GM11168 (cell line): ENCODE measurements around the gene CD55.

Experiments used
- in situ Hi-C: fragments of 300-500 bp; cut with MboI; formaldehyde crosslinking; loops from one replicate; pipeline ENCODE4 v1.12.0; 2022; ENCODE audit warnings: low sequenced_read_pairs; ENCODE audit not compliant: unreplicated experiment

The CD55 gene

DNA sequence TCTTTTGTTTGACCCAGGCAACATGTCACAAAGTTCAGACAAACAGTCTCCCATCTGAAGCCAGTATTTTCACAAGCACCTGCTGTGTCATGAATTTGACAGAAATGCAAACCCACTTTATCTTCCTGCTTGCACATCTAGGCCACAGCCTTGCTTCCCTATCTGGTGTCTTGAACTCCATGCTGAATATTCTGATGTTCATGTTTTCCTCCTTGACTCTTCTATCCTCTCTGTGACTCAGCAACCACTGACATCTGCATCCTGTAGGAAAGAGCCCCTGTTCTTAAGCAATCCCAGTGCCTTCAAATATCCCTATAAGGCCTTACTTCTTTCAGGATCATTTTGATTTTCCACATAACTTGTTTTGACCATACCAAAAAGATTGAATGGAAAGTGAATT, 6.5 kb downstream of the CD55 start:
- in situ Hi-C loops = no loop called here

DNA sequence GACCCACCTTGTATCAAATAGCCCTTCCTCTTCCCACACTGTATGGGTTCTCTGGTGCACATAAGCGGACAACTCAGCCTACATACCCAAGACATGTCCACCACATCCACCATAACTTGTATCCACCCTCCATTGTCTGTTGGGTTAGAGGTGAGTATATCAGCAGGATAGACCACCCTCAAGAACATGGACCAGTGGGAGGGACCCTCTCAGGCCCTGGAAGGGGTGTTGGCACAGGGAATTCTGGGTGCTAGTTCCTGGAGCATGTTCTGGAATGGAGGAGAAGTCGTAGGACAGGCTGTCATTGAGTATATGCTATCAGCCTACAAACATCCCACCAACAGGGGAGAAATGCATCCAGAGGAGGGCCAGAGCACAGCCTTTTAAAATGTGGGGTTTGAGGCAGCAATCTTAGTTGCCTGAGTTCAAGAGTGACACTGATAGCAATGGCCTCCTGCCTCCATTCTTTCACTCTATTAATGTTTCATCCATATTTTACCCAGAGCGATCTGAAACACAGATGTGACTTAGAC, 7.5 kb downstream of the CD55 start:
- in situ Hi-C loops = no loop called here

DNA sequence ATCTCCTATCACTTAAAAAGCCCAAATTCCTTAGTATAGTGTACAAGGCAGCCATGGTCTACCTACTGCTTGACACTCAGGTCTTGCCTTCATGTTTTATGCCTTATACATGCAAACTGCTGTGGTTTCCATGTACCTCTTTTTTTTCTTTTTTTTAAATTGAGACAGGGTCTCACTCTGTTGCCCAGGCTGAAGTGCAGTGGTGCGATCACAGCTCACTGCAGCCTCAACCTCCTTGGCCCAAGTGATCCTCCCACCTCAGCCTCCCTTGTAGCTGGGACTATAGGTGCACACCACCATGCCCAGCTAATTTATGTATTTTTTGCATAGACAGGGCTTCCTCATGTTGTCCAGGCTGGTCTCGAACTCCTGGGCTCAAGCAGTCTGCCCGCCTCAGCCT, 8.0 kb downstream of the CD55 start:
- in situ Hi-C loops = no loop called here

GRCh38 chr1:207330011-207330710, 8.7 kb downstream of the CD55 start:
- in situ Hi-C loops = no loop called here

DNA sequence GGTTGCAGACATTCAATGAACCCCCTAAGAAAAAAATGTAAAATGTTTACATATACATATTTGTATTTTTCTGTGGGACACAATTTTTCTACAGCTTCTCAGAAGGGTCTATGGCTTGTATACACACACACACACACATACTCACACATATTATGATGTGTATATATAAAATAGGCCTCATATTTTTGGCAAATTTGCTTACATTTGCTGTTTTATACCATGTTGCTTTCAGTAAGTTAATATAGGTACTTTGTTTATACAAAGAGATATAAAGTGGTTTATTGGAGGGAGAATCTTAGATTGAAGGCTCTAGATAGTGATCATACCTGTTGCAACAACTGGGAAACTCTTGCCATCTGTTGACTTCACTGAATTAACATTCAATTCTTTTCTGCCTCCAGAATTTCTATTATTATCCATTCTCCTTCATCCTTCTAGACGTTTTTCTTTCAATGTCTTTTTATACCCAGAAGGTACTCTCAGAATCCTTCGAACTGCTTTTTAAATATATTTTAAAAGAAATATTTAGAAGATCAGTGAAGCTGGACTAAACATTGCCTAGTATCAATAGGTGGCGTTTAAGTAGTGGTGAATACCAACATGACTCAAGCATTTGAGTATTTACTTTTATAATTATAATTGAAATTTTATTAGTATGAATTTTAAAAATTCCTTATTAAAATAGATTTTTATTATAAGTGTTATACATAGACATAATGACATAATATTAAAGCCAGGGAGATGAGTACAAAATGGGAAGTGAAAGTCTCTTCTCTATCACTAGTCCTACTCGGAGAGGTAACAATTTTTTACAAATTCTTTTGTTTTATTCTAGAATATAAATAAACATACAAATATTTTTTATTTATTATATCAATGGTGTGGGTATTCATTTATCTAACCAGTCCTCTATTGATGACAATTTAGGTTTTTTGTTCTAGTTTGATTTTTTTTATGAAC, 10.2 kb downstream of the CD55 start:
- in situ Hi-C loops = no loop called here

- in situ Hi-C loops = no loop called here
Observed at GRCh38 chr1:207333009-207333600, 11.6 kb downstream of the CD55 start.

GRCh38 chr1:207333620-207334019, 12.1 kb downstream of the CD55 start:
- in situ Hi-C loops = no loop called here

DNA sequence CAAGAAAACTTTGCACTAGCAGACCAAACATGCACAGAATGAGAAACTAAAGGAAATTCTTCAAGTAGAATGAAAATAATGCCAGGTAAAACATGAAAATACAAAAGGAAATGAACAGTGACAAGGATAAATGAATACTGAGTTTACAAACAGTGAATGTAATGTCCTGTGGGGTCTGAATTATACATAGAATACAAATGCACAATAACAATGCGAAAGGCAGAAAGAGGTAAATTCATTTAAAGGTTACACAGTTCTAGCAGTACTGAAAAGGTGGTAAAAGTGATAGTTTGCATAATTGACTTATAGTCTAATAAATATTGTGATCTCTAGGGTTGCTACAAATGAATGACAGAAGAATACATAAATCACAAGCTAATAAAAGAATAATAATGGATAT, 12.9 kb downstream of the CD55 start:
- in situ Hi-C loops = no loop called here

GRCh38 chr1:207335138-207335537, 13.7 kb downstream of the CD55 start:
- in situ Hi-C loops = no loop called here

DNA sequence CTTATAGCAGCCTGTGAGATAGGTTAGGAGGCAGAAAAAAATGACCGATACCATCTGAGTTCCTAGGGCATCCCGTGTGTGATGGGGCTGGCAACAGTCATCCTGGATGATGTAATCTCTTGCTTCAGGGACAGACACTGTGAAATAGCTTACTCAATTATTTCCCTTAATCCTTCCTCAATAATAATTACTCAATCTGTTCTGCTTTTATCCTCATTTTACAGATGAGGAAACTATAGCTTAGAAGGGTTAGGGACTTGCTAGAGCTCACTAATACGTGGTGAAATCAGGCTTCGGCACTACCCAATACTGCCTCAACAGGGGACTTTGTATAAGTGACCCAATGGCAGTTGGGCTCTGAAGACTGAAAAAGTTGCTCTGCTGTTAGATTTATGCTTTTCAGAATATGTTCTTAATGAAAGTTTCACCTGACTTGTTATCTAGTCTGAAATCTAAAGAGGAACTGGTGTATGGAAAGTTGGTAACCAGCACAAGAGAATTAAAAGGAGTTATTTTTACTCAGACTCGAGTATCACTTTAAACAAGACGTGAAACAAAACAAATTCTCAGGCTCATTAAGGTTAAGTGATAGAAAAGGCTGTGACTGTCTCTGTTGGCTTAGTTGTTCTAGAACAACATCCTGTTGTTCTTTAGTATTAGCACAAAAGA, 14.4 kb downstream of the CD55 start:
- in situ Hi-C loops = no loop called here

DNA sequence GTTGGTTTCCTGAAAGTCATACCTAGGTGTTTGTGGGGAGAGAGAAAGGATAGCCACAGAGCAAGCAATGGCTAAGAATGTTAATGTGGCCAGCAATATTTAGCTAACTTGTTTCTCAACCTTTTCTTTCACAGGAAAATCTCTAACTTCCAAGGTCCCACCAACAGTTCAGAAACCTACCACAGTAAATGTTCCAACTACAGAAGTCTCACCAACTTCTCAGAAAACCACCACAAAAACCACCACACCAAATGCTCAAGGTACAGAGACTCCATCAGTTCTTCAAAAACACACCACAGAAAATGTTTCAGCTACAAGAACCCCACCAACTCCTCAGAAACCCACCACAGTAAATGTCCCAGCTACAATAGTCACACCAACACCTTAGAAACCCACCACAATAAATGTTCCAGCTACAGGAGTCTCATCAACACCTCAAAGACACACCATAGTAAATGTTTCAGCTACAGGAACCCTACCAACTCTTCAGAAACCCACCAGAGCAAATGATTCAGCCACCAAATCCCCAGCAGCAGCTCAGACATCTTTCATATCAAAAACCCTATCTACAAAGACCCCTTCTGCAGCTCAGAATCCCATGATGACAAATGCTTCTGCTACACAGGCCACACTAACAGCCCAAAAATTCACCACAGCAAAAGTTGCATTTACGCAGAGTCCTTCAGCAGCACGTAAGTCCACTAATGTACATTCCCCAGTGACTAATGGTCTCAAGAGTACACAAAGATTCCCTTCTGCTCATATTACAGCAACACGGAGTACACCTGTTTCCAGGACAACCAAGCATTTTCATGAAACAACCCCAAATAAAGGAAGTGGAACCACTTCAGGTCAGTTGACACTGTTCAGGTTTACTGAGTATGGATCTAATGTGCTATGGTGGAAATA, 15.3 kb downstream of the CD55 start:
- in situ Hi-C loops = no loop called here

DNA sequence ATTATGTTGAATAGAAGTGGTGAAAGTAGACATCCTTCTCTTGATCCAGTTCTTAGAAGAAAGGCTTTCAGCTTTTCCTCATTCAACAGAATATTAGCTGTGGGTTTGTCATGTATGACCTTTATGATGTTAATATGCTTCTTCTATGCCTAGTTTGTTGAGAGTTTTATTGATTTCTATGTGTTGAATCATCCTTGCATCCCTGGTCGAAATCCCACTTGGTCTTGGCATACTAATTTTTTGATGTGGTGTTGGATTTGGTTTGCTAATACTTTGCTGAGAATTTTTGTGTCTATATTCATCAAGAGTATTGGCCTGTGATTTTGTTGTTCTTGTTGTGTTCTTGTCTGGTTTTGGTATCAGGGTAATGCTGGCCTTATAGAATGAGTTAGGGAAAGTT, 20.9 kb downstream of the CD55 start:
- in situ Hi-C loops = no loop called here

GRCh38 chr1:207343675-207344074, 22.2 kb downstream of the CD55 start:
- in situ Hi-C loops = no loop called here

DNA sequence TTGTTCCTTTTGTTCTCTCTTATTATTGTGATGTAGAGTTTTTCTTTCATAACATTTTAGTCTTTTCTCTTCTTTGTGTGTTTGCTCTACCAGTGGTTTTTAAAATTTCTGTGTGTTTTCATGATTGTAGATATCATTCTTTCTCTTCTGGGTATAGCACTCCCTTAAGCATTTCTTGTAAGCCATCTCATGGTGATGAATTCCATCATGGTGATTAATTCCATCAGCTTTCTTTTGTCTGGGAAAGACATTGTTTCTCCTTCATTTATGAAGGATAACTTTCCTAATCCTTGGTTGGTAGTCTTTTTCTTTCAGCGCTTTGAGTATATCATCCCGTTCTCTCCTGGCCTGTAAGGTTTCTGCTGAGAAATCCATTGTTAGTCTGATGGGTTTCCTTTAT, 22.7 kb downstream of the CD55 start:
- in situ Hi-C loops = no loop called here

DNA sequence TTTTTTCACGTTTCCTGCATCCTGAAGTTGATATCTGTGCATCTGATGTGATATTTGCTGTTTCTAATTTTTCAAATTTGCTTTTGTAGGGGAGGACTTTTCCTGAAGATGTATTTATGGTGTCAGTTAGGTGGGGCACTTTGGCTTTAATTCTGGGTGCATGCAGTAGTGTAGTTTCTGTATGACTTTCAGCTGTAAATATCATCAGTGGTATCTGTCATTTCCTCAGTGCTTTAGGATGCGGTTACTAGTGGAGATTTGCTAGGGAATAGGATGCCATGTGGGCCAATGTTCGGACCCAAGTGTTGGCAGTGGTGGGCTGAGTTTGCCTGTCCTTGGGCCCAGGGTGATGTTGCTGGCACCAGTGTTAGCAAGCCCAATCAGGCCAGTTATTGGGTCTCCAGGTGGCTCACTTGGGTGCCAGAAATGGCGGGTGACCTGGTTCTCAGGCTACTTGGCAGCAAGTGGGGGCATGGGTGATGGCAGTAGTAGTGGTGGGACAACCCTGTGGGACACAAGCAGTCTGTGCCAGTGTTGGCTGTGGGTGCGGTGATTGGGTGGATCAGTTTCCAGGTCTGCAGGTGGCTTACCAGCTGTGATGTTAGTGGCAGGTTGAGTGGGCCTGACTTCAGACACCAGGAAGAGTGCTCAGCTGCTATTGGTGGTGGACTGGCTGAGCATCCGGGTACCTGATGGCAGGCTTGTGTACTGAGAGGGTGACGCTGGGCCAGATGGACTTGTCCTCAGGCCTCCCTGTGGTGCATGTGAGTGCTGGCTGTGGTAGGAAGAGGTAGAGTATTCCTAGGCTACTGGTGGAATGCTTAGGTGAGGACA, 24.4 kb downstream of the CD55 start:
- in situ Hi-C loops = no loop called here

DNA sequence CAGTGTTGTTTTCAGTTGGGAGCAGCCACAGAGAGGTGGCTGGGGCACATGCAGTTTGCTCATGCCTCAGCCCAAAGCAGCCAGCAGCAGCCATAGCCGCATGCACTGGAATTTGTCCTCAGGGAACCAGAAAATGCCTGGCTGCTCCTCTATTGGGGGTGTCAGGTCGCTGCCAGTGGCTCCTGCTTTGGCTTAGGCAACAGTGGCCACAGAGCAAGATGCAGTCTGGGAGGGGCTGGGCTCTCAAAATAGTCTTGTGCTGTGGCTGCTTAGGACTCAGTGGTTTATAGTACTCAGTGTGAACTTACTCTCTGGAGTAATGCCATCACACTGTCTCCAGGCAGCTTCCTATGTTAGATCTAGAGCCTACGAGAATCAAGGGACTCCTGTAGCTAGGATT, 25.0 kb downstream of the CD55 start:
- in situ Hi-C loops = no loop called here

DNA sequence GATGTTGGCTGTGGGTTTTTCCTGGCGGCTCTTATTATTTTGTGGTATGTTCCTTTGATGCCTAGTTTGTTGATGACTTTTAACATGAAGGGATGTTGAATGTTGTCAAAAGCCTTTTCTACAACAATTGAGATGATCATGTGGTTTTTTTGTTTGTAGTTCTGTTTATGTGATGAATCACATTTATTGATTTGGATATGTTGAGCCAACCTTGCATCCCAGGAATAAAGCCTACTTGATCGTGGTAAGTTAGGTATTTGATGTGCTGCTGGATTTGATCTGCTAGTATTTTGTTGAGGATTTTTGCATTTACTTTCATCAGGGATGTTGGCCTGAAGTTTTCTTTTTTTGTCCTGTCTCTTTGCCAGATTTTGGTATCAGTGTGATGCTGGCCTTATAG, 28.5 kb downstream of the CD55 start:
- in situ Hi-C loops = no loop called here

GRCh38 chr1:207352554-207352953, 31.1 kb downstream of the CD55 start:
- in situ Hi-C loops = no loop called here

- in situ Hi-C loops = no loop called here
Observed at GRCh38 chr1:207355060-207355459, 33.6 kb downstream of the CD55 start.
